HEK293 (cell line): ENCODE data around the gene PIP4K2A.

Experiments used
- CTCF ChIA-PET: fragments of 350-600 bp; formaldehyde crosslinking; extraction: SDS; loops from one replicate; lab custom pipeline; 2021; ENCODE audit warnings: antibody characterized with exemption; lab: Yijun Ruan, JAX
- POLR2A ChIA-PET: fragments of 300-600 bp; formaldehyde crosslinking; extraction: SDS; loops from one replicate; lab custom pipeline; 2020; ENCODE audit warnings: antibody characterized with exemption, inconsistent platforms; lab: Yijun Ruan, JAX
- H3K27ac ChIP-seq: fragments of 200-500 bp; sonication (Bioruptor generic); 2 replicates; pipeline ENCODE4 v1.5.1; 2014; ENCODE audit warnings: low read depth, low read length, control low read depth, inconsistent platforms; ENCODE audit errors: extremely low read depth
- H3K36me3 ChIP-seq, 2 experiments: fragments of 200-500 bp in 1 of 2; sonication (Bioruptor generic) in 1 of 2; 1 replicate in 1 of 2; 2 replicates in 1 of 2; pipeline ENCODE4 v1.5.1; 2014 to 2017; ENCODE audit warnings: inconsistent platforms in 2 of 2, low read length in 2 of 2; ENCODE audit not compliant: control insufficient read depth in 2 of 2, insufficient read depth in 1 of 2
- H3K4me1 ChIP-seq: fragments of 200-500 bp; sonication (Bioruptor generic); 2 replicates; pipeline ENCODE4 v1.5.1; 2014; ENCODE audit warnings: mild to moderate bottlenecking, low read length, inconsistent platforms; ENCODE audit not compliant: control insufficient read depth, insufficient read depth
- H3K4me3 ChIP-seq: 2 replicates; pipeline ENCODE4 v1.5.1; 2011; ENCODE audit warnings: low read depth, mild to moderate bottlenecking, control low read depth, low read length, moderate library complexity
- H3K9me3 ChIP-seq: fragments of 200-500 bp; sonication (Bioruptor generic); 2 replicates; pipeline ENCODE4 v1.5.1; 2014; ENCODE audit warnings: low read depth, low read length, inconsistent platforms; ENCODE audit not compliant: control insufficient read depth, insufficient read depth
- MEIS1 ChIP-seq: sonication (generic); formaldehyde crosslinking; IDR thresholded peaks from 2 replicates; pipeline ENCODE4 v1.8.1; 2022; ENCODE audit warnings: missing genetic modification reagents, mild to moderate bottlenecking, borderline replicate concordance
- REPIN1 ChIP-seq: fragments of 450-650 bp; formaldehyde crosslinking; IDR thresholded peaks from 2 replicates; pipeline ENCODE4 v1.5.1; 2017; ENCODE audit warnings: missing biosample characterization, missing genetic modification characterization, low read depth
- ZBTB20 ChIP-seq: fragments of 450-650 bp; formaldehyde crosslinking; IDR thresholded peaks from 2 replicates; pipeline ENCODE4 v1.5.1; 2016; ENCODE audit warnings: missing biosample characterization, missing genetic modification characterization
- ZNF16 ChIP-seq: fragments of 450-650 bp; formaldehyde crosslinking; IDR thresholded peaks from 2 replicates; pipeline ENCODE4 v1.5.1; 2016; ENCODE audit warnings: low read depth, missing biosample characterization, missing genetic modification characterization
- ZNF280D ChIP-seq: fragments of 450-650 bp; formaldehyde crosslinking; IDR thresholded peaks from 2 replicates; pipeline ENCODE4 v1.5.1; 2016; ENCODE audit warnings: missing biosample characterization, missing genetic modification characterization
- ZNF555 ChIP-seq: fragments of 450-650 bp; formaldehyde crosslinking; conservative IDR thresholded peaks from 2 replicates; pipeline ENCODE4 v1.5.1; 2017; ENCODE audit warnings: missing biosample characterization, mild to moderate bottlenecking, missing genetic modification characterization, inconsistent platforms
- ZNF600 ChIP-seq: fragments of 450-650 bp; formaldehyde crosslinking; IDR thresholded peaks from 2 replicates; pipeline ENCODE4 v1.5.1; 2016; ENCODE audit warnings: missing biosample characterization, missing genetic modification characterization
- TF ChIP-seq, protein P1 (sequence below): fragments of 450-650 bp; formaldehyde crosslinking; IDR thresholded peaks from 2 replicates; pipeline ENCODE4 v1.5.1; 2016; ENCODE audit warnings: missing biosample characterization, missing genetic modification characterization
- TF ChIP-seq, protein P2 (sequence below): fragments of 450-650 bp; formaldehyde crosslinking; IDR thresholded peaks from 2 replicates; pipeline ENCODE4 v1.5.1; 2016; ENCODE audit warnings: missing biosample characterization, missing genetic modification characterization
- TF ChIP-seq, protein P3 (sequence below): fragments of 450-650 bp; formaldehyde crosslinking; IDR thresholded peaks from 2 replicates; pipeline ENCODE4 v1.5.1; 2016; ENCODE audit warnings: missing biosample characterization, missing genetic modification characterization

Gene PIP4K2A

DNA sequence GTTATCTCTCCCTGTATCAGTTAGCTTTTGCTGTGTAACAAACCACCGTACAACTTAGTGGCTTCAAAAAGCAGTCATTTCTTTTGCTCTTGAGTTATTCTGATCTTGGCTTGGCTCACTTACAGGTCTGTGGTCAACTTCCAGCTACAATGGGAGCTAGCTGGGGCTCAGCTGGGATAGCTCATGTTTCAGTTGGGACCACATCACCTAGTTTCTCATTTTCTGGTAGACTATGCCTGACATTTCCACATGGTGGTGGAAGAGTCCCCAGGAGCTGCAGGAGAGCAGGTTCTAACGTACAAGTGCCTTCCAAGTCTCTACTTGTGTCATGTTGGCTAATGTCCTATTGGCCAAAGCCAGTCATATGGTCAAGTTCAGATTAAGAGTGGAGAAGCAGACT lies 25.8 kb upstream of the PIP4K2A start (continued):
- TF ChIP-seq ZNF280D (tag by site-specific recombination) (no peak), MEIS1 (no peak), ZNF16 (tag by site-specific recombination) (no peak), ZNF555 (tag by site-specific recombination) (no peak)
- TF ChIP-seq, protein P1, sequence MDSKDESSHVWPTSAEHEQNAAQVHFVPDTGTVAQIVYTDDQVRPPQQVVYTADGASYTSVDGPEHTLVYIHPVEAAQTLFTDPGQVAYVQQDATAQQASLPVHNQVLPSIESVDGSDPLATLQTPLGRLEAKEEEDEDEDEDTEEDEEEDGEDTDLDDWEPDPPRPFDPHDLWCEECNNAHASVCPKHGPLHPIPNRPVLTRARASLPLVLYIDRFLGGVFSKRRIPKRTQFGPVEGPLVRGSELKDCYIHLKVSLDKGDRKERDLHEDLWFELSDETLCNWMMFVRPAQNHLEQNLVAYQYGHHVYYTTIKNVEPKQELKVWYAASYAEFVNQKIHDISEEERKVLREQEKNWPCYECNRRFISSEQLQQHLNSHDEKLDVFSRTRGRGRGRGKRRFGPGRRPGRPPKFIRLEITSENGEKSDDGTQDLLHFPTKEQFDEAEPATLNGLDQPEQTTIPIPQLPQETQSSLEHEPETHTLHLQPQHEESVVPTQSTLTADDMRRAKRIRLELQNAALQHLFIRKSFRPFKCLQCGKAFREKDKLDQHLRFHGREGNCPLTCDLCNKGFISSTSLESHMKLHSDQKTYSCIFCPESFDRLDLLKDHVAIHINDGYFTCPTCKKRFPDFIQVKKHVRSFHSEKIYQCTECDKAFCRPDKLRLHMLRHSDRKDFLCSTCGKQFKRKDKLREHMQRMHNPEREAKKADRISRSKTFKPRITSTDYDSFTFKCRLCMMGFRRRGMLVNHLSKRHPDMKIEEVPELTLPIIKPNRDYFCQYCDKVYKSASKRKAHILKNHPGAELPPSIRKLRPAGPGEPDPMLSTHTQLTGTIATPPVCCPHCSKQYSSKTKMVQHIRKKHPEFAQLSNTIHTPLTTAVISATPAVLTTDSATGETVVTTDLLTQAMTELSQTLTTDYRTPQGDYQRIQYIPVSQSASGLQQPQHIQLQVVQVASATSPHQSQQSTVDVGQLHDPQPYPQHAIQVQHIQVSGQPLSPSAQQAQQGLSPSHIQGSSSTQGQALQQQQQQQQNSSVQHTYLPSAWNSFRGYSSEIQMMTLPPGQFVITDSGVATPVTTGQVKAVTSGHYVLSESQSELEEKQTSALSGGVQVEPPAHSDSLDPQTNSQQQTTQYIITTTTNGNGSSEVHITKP: no peak
- TF ChIP-seq, protein P2, sequence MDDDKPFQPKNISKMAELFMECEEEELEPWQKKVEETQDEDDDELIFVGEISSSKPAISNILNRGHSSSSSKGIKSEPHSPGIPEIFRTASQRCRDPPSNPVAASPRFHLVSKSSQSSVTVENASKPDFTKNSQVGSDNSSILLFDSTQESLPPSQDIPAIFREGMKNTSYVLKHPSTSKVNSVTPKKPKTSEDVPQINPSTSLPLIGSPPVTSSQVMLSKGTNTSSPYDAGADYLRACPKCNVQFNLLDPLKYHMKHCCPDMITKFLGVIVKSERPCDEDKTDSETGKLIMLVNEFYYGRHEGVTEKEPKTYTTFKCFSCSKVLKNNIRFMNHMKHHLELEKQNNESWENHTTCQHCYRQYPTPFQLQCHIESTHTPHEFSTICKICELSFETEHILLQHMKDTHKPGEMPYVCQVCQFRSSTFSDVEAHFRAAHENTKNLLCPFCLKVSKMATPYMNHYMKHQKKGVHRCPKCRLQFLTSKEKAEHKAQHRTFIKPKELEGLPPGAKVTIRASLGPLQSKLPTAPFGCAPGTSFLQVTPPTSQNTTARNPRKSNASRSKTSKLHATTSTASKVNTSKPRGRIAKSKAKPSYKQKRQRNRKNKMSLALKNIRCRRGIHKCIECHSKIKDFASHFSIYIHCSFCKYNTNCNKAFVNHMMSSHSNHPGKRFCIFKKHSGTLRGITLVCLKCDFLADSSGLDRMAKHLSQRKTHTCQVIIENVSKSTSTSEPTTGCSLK: no peak

DNA sequence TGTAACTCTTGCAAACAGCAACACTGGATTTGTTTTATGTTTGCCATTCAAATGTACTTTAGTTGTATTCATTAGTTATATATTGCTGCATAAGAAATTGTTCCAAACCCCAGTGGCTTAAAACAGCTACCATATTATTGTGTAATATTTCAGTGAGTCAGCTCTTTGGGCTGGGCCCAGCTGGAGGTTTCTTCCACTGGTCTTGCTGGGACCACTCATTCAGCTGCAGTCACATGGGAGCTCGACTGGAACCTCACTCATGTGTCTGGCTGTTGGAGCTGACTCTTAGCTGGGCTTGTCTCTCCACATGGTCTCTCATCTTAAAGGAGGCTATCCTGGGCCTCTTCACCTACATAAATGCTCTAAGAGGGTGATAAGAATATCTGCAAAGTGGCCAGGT lies 23.2 kb upstream of the PIP4K2A start:
- Histone ChIP-seq H3K4me1 (no peaks in the 10 kb centered on the region), H3K9me3 (no peaks in the 10 kb centered on the region), H3K4me3 (no peak overlapping the region), H3K27ac (no peak overlapping the region), H3K36me3 (no peaks in the 10 kb centered on the region)
- ChIA-PET CTCF (interaction anchor here (0.7 to 0.8 kb wide), 2 partner anchors 632 to 745 kb away, joined by 4 read pairs; no protein-coding TSS in a partner anchor), POLR2A (no interaction called here)
- TF ChIP-seq, protein P3, sequence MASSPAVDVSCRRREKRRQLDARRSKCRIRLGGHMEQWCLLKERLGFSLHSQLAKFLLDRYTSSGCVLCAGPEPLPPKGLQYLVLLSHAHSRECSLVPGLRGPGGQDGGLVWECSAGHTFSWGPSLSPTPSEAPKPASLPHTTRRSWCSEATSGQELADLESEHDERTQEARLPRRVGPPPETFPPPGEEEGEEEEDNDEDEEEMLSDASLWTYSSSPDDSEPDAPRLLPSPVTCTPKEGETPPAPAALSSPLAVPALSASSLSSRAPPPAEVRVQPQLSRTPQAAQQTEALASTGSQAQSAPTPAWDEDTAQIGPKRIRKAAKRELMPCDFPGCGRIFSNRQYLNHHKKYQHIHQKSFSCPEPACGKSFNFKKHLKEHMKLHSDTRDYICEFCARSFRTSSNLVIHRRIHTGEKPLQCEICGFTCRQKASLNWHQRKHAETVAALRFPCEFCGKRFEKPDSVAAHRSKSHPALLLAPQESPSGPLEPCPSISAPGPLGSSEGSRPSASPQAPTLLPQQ: 0 out of 2 replicates have a peak, but pooled peaks have one; percentile 43
- no peak for TF ChIP-seq REPIN1 (tag by site-specific recombination)

- no peaks in the 10 kb centered on the region for H3K36me3 ChIP-seq
- H3K4me1 ChIP-seq: no peaks in the 10 kb centered on the region
- H3K27ac ChIP-seq: no peak overlapping the region
- H3K9me3 ChIP-seq: no peaks in the 10 kb centered on the region
- no peak overlapping the region for H3K4me3 ChIP-seq
- ChIA-PET POLR2A (no interaction called here), CTCF (no interaction called here)
- TF ChIP-seq ZNF600: no peak
- TF ChIP-seq ZBTB20: 0 out of 2 replicates have a peak, but pooled peaks have one; percentile 21
Measured at GRCh38 chr10:22736134-22736533, 21.8 kb upstream of the PIP4K2A start.
